ENCODE data around the gene ELL.
"Not testable (repeated sequence)": the region's sequence is repeated elsewhere in the genome, so short reads cannot be mapped to it uniquely, and the experiment has no call there.

ELL gene

GRCh38 chr19:18541992-18542940 is 20.4 kb upstream of the ELL start:
- no peak for TF ChIP-seq CTCF (IDR thresholded peaks at IDR 0.05; ENCODE audit: low read depth, low read length)
- Histone ChIP-seq H3K4me3 (ENCODE audit: low read depth, low read length) (peak overlapping the region; percentile 59), H3K36me3 (peaks cover 32% of the 10 kb centered on the region), H3K27ac (peak overlapping the region; percentile 53), H3K9me3 (ENCODE audit: severe bottlenecking) (no peaks in the 10 kb centered on the region), H3K27me3 (ENCODE audit: insufficient read depth, low read depth, severe bottlenecking) (no peaks in the 10 kb centered on the region)
- DNase-seq, result no peak

GRCh38 chr19:18541258-18541991 is 19.6 kb upstream of the ELL start:
- TF ChIP-seq CTCF (IDR thresholded peaks at IDR 0.05; ENCODE audit: low read depth, low read length), result no peak
- peaks cover 41% of the 10 kb centered on the region for H3K36me3 ChIP-seq
- H3K27ac ChIP-seq, result no peak overlapping the region
- H3K9me3 ChIP-seq (ENCODE audit: severe bottlenecking), result no peaks in the 10 kb centered on the region
- no peaks in the 10 kb centered on the region for H3K27me3 ChIP-seq (ENCODE audit: insufficient read depth, low read depth, severe bottlenecking)
- no peak for DNase-seq
- no peak overlapping the region for H3K4me3 ChIP-seq (ENCODE audit: low read depth, low read length)

- H3K4me3 ChIP-seq (ENCODE audit: low read depth, low read length); H3K9me3 ChIP-seq (ENCODE audit: severe bottlenecking); DNase-seq; H3K27ac ChIP-seq; H3K27me3 ChIP-seq (ENCODE audit: insufficient read depth, low read depth, severe bottlenecking): not testable (repeated sequence)
- H3K36me3 ChIP-seq, result peaks cover 49% of the 10 kb centered on the region
These were observed 18.3 kb upstream of the ELL start for GRCh38 chr19:18540200-18540599.

GRCh38 chr19:18539372-18539771 is 17.5 kb upstream of the ELL start:
- Histone ChIP-seq H3K27ac (no peak overlapping the region), H3K4me3 (ENCODE audit: low read depth, low read length) (no peak overlapping the region), H3K9me3 (ENCODE audit: severe bottlenecking) (no peaks in the 10 kb centered on the region), H3K27me3 (ENCODE audit: insufficient read depth, low read depth, severe bottlenecking) (no peaks in the 10 kb centered on the region), H3K36me3 (peaks cover 52% of the 10 kb centered on the region)
- no peak for DNase-seq
- no peak for TF ChIP-seq CTCF (IDR thresholded peaks at IDR 0.05; ENCODE audit: low read depth, low read length)

- TF ChIP-seq CTCF (IDR thresholded peaks at IDR 0.05; ENCODE audit: low read depth, low read length), result no peak
- no peak for DNase-seq
- peaks cover 54% of the 10 kb centered on the region for H3K36me3 ChIP-seq
- H3K27ac ChIP-seq, result no peak overlapping the region
- H3K4me3 ChIP-seq (ENCODE audit: low read depth, low read length), result no peak overlapping the region
- H3K27me3 ChIP-seq (ENCODE audit: insufficient read depth, low read depth, severe bottlenecking), result no peaks in the 10 kb centered on the region
- H3K9me3 ChIP-seq (ENCODE audit: severe bottlenecking), result no peaks in the 10 kb centered on the region
These were observed 16.2 kb upstream of the ELL start for GRCh38 chr19:18538115-18538514.

GRCh38 chr19:18537431-18537830 is 15.6 kb upstream of the ELL start:
- no peaks in the 10 kb centered on the region for H3K27me3 ChIP-seq (ENCODE audit: insufficient read depth, low read depth, severe bottlenecking)
- no peaks in the 10 kb centered on the region for H3K9me3 ChIP-seq (ENCODE audit: severe bottlenecking)
- no peak overlapping the region for H3K27ac ChIP-seq
- TF ChIP-seq CTCF (IDR thresholded peaks at IDR 0.05; ENCODE audit: low read depth, low read length), result no peak
- H3K36me3 ChIP-seq, result peaks cover 61% of the 10 kb centered on the region
- H3K4me3 ChIP-seq (ENCODE audit: low read depth, low read length), result no peak overlapping the region
- no peak for DNase-seq
